PC-9 (cell line): ENCODE data around the gene HPCAL4. TPM values are rescaled to one million over a fixed set of nuclear protein-coding genes. Genes with fewer than 3 reads are reported as not detected.

Experiments used
- BruUV-seq: library from RNA; stranded (reverse); fragments of 400-500 nt; replicated peaks from 2 replicates; lab custom pipeline; 2021; lab: Mats Ljungman, UMichigan
- CTCF ChIA-PET: fragments of 300-600 bp; sonication (Branson Sonifier 250); formaldehyde crosslinking; loops from one replicate; lab custom pipeline; 2022; ENCODE audit warnings: antibody characterized with exemption; lab: Charles Lee
- POLR2A ChIA-PET: fragments of 300-600 bp; sonication (Branson Sonifier 250); formaldehyde crosslinking; loops from one replicate; lab custom pipeline; 2022; ENCODE audit warnings: antibody characterized with exemption; ENCODE audit not compliant: unreplicated experiment; lab: Charles Lee
- DNase-seq, 2 experiments: peaks; one replicate each; pipeline versions ENCODE4 v3.0.0 to v3.0.0-alpha.2; 2015 to 2022; ENCODE audit warnings: mixed read lengths in 1 of 2
- H2AFZ ChIP-seq: fragments of 200-600 bp; sonication (generic); 2 replicates; pipeline ENCODE4 v1.8.1; 2017; ENCODE audit warnings: antibody characterized with exemption
- H3F3A ChIP-seq: fragments of 200-600 bp; sonication (generic); 2 replicates; pipeline ENCODE4 v1.8.1; 2017; ENCODE audit warnings: antibody characterized with exemption, mild to moderate bottlenecking, low read depth; ENCODE audit not compliant: insufficient read depth
- H3K27ac ChIP-seq: fragments of 200-600 bp; sonication (generic); 2 replicates; pipeline ENCODE4 v1.6.1; 2016; ENCODE audit warnings: mixed run types
- H3K27me3 ChIP-seq: fragments of 200-600 bp; sonication (generic); 2 replicates; pipeline ENCODE4 v1.6.1; 2016; ENCODE audit warnings: low read depth, mixed run types; ENCODE audit not compliant: insufficient read depth
- H3K36me3 ChIP-seq: fragments of 200-600 bp; sonication (generic); 2 replicates; pipeline ENCODE4 v1.6.1; 2016; ENCODE audit warnings: low read depth, mixed run types
- H3K4me1 ChIP-seq: fragments of 200-600 bp; sonication (generic); replicated peaks from 2 replicates; pipeline ENCODE4 v1.6.1; 2016; ENCODE audit warnings: mixed run types; ENCODE audit not compliant: insufficient read depth
- H3K4me2 ChIP-seq: fragments of 200-600 bp; sonication (generic); 2 replicates; pipeline ENCODE4 v1.6.1; 2017; ENCODE audit warnings: mixed run types
- H3K4me3 ChIP-seq: fragments of 200-600 bp; sonication (generic); 2 replicates; pipeline ENCODE4 v1.6.1; 2016; ENCODE audit warnings: mixed run types
- H3K79me2 ChIP-seq: fragments of 200-600 bp; sonication (generic); 2 replicates; pipeline ENCODE4 v1.6.1; 2017; ENCODE audit warnings: low read depth, mixed run types
- H3K9me2 ChIP-seq: fragments of 200-600 bp; sonication (generic); 2 replicates; pipeline ENCODE4 v1.8.1; 2017; ENCODE audit warnings: mild to moderate bottlenecking; ENCODE audit not compliant: insufficient read depth
- H3K9me3 ChIP-seq: fragments of 200-600 bp; sonication (generic); 2 replicates; pipeline ENCODE4 v1.8.1; 2016; ENCODE audit warnings: low read depth; ENCODE audit not compliant: insufficient read depth
- H4K20me1 ChIP-seq: fragments of 200-600 bp; sonication (generic); 2 replicates; pipeline ENCODE4 v1.8.1; 2017; ENCODE audit not compliant: insufficient read depth
- EZH2 ChIP-seq: fragments of 200-600 bp; sonication (generic); IDR thresholded peaks from 2 replicates; pipeline ENCODE4 v1.8.0; 2017; ENCODE audit warnings: antibody characterized with exemption, low read depth
- intact Hi-C: fragments of 100-400 bp; cut with micrococcal nuclease; formaldehyde crosslinking; loops from one replicate; pipeline ENCODE4 v1.10.0; 2022; ENCODE audit not compliant: unreplicated experiment
- total RNA-seq: library from RNA; stranded (reverse); gene quantifications from 2 replicates; pipeline ENCODE4 v1.2.3, GENCODE V29; 2021
- TF ChIP-seq, protein P1 (sequence below): fragments of 200-600 bp; sonication (generic); conservative IDR thresholded peaks from 2 replicates; pipeline ENCODE4 v1.6.1; 2017; ENCODE audit warnings: mixed run types, antibody characterized with exemption, mild to moderate bottlenecking, moderate library complexity

The HPCAL4 gene
- total RNA-seq, 1 experiment from 2014 or later, result 0.07 TPM

DNA sequence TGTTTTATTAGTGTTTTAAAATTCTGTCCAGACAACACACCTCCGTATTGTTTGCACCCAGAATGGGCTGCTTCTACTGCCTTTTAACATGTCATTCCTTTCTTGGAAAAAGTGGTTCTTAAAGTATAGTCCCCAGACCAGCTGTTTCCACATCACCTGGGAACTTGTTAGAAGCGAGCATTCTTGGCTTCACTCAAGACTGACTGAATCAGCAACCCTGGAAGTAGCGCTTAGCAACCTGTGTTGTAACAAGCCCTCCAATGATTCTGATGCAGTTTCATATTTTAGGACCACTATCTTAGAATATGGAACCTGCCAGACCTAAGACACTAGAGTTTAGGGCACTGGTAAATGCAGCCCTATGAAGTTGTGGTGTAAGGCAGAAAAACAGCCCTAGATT, 41.5 kb upstream of the HPCAL4 start:
- Histone ChIP-seq H3K4me3 (no peak overlapping the region), H3K36me3 (no peaks in the 10 kb centered on the region), H2AFZ (no peak overlapping the region), H3K27me3 (peaks cover 30% of the 10 kb centered on the region), H3K4me2 (no peak overlapping the region), H3K79me2 (no peaks in the 10 kb centered on the region), H4K20me1 (no peaks in the 10 kb centered on the region), H3K9me3 (no peaks in the 10 kb centered on the region), H3K9me2 (no peaks in the 10 kb centered on the region), H3F3A (no peaks in the 10 kb centered on the region), H3K27ac (no peak overlapping the region), H3K4me1 (no peaks in the 10 kb centered on the region)
- DNase-seq, result no peak
- POLR2A ChIA-PET, result no interaction called here
- BruUV-seq, result no TSS peak
- intact Hi-C loops, result no loop called here
- CTCF ChIA-PET, result no interaction called here
- TF ChIP-seq, protein P1, sequence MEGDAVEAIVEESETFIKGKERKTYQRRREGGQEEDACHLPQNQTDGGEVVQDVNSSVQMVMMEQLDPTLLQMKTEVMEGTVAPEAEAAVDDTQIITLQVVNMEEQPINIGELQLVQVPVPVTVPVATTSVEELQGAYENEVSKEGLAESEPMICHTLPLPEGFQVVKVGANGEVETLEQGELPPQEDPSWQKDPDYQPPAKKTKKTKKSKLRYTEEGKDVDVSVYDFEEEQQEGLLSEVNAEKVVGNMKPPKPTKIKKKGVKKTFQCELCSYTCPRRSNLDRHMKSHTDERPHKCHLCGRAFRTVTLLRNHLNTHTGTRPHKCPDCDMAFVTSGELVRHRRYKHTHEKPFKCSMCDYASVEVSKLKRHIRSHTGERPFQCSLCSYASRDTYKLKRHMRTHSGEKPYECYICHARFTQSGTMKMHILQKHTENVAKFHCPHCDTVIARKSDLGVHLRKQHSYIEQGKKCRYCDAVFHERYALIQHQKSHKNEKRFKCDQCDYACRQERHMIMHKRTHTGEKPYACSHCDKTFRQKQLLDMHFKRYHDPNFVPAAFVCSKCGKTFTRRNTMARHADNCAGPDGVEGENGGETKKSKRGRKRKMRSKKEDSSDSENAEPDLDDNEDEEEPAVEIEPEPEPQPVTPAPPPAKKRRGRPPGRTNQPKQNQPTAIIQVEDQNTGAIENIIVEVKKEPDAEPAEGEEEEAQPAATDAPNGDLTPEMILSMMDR, result no peak
- no peak for TF ChIP-seq EZH2

- BruUV-seq, result no TSS peak
- Histone ChIP-seq H3K9me3 (no peaks in the 10 kb centered on the region), H3K4me3 (no peak overlapping the region), H3F3A (no peaks in the 10 kb centered on the region), H3K36me3 (no peaks in the 10 kb centered on the region), H3K4me2 (no peak overlapping the region), H3K9me2 (no peaks in the 10 kb centered on the region), H3K4me1 (no peaks in the 10 kb centered on the region), H3K27ac (no peak overlapping the region), H4K20me1 (no peaks in the 10 kb centered on the region), H3K79me2 (no peaks in the 10 kb centered on the region), H3K27me3 (peaks cover 30% of the 10 kb centered on the region), H2AFZ (no peak overlapping the region)
- ChIA-PET CTCF (interaction anchor here (0.5 kb wide), 1 partner anchor 347 kb away, joined by 3 read pairs; no protein-coding TSS in a partner anchor), POLR2A (no interaction called here)
- DNase-seq, result no peak
- TF ChIP-seq, protein P1, result no peak
- no peak for TF ChIP-seq EZH2
- intact Hi-C loops, result no loop called here
Measured at GRCh38 chr1:39729842-39730241, 38.6 kb upstream of the HPCAL4 start.

DNA sequence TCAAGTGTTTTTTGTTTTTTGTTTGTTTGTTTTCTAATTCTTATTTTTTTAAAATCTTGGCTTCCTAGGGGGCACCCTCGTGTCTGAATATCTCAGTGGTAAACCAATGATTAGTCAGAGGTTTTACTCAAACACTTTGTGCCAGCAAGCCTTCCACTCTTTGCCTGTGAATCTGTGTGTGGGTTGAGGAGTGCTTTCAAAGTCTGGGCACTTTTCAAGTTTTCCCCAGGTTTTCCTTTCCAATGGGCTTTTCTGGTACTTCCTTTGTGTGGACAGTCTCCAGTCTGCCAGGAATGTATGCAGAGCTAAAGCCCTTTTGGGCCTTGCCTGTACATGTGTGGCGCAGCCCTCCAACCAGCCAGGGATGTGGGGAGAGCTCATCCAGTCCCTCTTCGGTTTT, 37.8 kb upstream of the HPCAL4 start:
- Histone ChIP-seq H4K20me1 (no peaks in the 10 kb centered on the region), H3K9me2 (no peaks in the 10 kb centered on the region), H3K27me3 (peaks cover 22% of the 10 kb centered on the region), H3K4me3 (no peak overlapping the region), H3K9me3 (no peaks in the 10 kb centered on the region), H3F3A (no peaks in the 10 kb centered on the region), H3K27ac (no peak overlapping the region), H3K79me2 (no peaks in the 10 kb centered on the region), H3K4me1 (no peaks in the 10 kb centered on the region), H2AFZ (no peak overlapping the region), H3K36me3 (no peaks in the 10 kb centered on the region), H3K4me2 (no peak overlapping the region)
- intact Hi-C loops, result no loop called here
- ChIA-PET POLR2A (no interaction called here), CTCF (no interaction called here)
- no TSS peak for BruUV-seq
- TF ChIP-seq EZH2, result no peak
- TF ChIP-seq, protein P1, result no peak
- no peak for DNase-seq
